B cell (primary cell): ENCODE data around the gene SIPA1L3. TPM values are rescaled to one million over a fixed set of nuclear protein-coding genes. Genes with fewer than 3 reads are reported as not detected.

Source experiments
- ATAC-seq: fragments of 200-7000 bp; cut with Tn5 transposase; one replicate; pipeline ENCODE4 v1.10.0; 2021; ENCODE audit warnings: low read depth, mild to moderate bottlenecking, moderate number of reproducible peaks, moderate library complexity
- CTCF ChIA-PET: fragments of 350-600 bp; sonication (Branson Sonifier 250); formaldehyde crosslinking; loops from one replicate; lab custom pipeline; 2021; ENCODE audit warnings: antibody characterized with exemption, inconsistent platforms; lab: Charles Lee
- POLR2A ChIA-PET: fragments of 350-600 bp; sonication (Branson Sonifier 250); formaldehyde crosslinking; loops from one replicate; lab custom pipeline; 2021; ENCODE audit warnings: antibody characterized with exemption; lab: Charles Lee
- DNase-seq: peaks from one replicate; pipeline ENCODE4 v3.0.0; 2013
- H2AFZ ChIP-seq: 2 replicates; pipeline ENCODE4 v1.6.1; 2012; ENCODE audit warnings: mild to moderate bottlenecking, low read depth, low read length; ENCODE audit not compliant: insufficient read depth, poor library complexity, severe bottlenecking
- H3K27ac ChIP-seq, 2 donors: 1 replicate in 1 of 2; 2 replicates in 1 of 2; pipeline ENCODE4 v1.5.1; 2012 to 2013; ENCODE audit warnings: low read length in 2 of 2, mild to moderate bottlenecking in 2 of 2, moderate library complexity in 1 of 2
- H3K27me3 ChIP-seq, 4 experiments: fragments of 200-600 bp in 1 of 4; sonication (generic) in 1 of 4; replicated peaks in 1 of 4; 1 replicate in 2 of 4; 2 replicates in 2 of 4; pipeline versions ENCODE4 v1.6.1 to v1.7.0; 2013 to 2016; ENCODE audit warnings: low read length in 3 of 4, mild to moderate bottlenecking in 2 of 4, mixed read lengths in 1 of 4, moderate library complexity in 1 of 4; ENCODE audit not compliant: insufficient read depth in 4 of 4, control insufficient read depth in 3 of 4; ENCODE audit errors: control extremely low read depth in 1 of 4
- H3K36me3 ChIP-seq, 2 experiments: replicated peaks in 1 of 2; 1 replicate in 1 of 2; 2 replicates in 1 of 2; pipeline versions ENCODE4 v1.6.1 to v1.7.1; 2013; ENCODE audit warnings: low read length in 1 of 2; ENCODE audit not compliant: insufficient read depth in 2 of 2, control insufficient read depth in 1 of 2; ENCODE audit errors: control extremely low read depth in 1 of 2, extremely low read depth in 1 of 2
- H3K4me1 ChIP-seq, 2 donors: fragments of 200-600 bp in 1 of 2; sonication (generic) in 1 of 2; 1 replicate in 1 of 2; 2 replicates in 1 of 2; pipeline versions ENCODE4 v1.5.1 to v1.6.1; 2013 to 2017; ENCODE audit warnings: low read length in 2 of 2; ENCODE audit not compliant: control insufficient read depth in 2 of 2, insufficient read depth in 2 of 2
- H3K4me2 ChIP-seq: replicated peaks from 2 replicates; pipeline ENCODE3; 2012; ENCODE audit warnings: mild to moderate bottlenecking, low read depth, low read length; ENCODE audit not compliant: poor library complexity, severe bottlenecking
- H3K4me3 ChIP-seq, 5 experiments: fragments of 200-600 bp in 1 of 5; sonication (generic) in 1 of 5; 1 replicate in 3 of 5; 2 replicates in 2 of 5; pipeline versions ENCODE4 v1.5.1 to v1.7.0; 2011 to 2016; ENCODE audit warnings: low read length in 4 of 5, mild to moderate bottlenecking in 4 of 5, low read depth in 2 of 5, control low read depth in 1 of 5, moderate library complexity in 1 of 5; ENCODE audit not compliant: insufficient read depth in 1 of 5; ENCODE audit errors: control extremely low read depth in 1 of 5, extremely low read depth in 1 of 5
- H3K79me2 ChIP-seq: fragments of 200-600 bp; sonication (generic); one replicate; pipeline ENCODE4 v1.6.0; 2016; ENCODE audit warnings: low read length; ENCODE audit not compliant: control insufficient read depth, insufficient read depth
- H3K9ac ChIP-seq: fragments of 200-600 bp; sonication (generic); 2 replicates; pipeline ENCODE4 v1.6.1; 2017; ENCODE audit warnings: mild to moderate bottlenecking, low read length, moderate library complexity
- H3K9me3 ChIP-seq, 3 donors: one replicate each; pipeline versions ENCODE4 v1.6.1 to v1.7.1; 2013; ENCODE audit warnings: low read length in 2 of 3; ENCODE audit not compliant: control insufficient read depth in 2 of 3, insufficient read depth in 1 of 3; ENCODE audit errors: control extremely low read depth in 1 of 3
- H4K20me1 ChIP-seq: 2 replicates; pipeline ENCODE4 v1.6.0; 2012; ENCODE audit warnings: mild to moderate bottlenecking, low read length; ENCODE audit not compliant: insufficient read depth, control insufficient read depth, poor library complexity, severe bottlenecking
- H3K27ac Mint-ChIP-seq: one replicate; pipeline ENCODE4 v1.8.0; 2021; ENCODE audit warnings: mixed read lengths
- H3K27me3 Mint-ChIP-seq: one replicate; pipeline ENCODE4 v1.8.0; 2021; ENCODE audit warnings: mixed read lengths
- H3K4me1 Mint-ChIP-seq: one replicate; pipeline ENCODE4 v1.8.0; 2021; ENCODE audit warnings: mixed read lengths
- H3K4me3 Mint-ChIP-seq: one replicate; pipeline ENCODE4 v1.8.0; 2021; ENCODE audit warnings: mixed read lengths
- H3K9me3 Mint-ChIP-seq: one replicate; pipeline ENCODE4 v1.8.0; 2022; ENCODE audit warnings: mixed read lengths; ENCODE audit not compliant: insufficient read depth
- EZH2 ChIP-seq: IDR thresholded peaks from 2 replicates; pipeline ENCODE4 v1.6.1; 2012; ENCODE audit warnings: borderline replicate concordance, low read depth, mild to moderate bottlenecking, moderate library complexity, low read length; ENCODE audit not compliant: insufficient read depth, poor library complexity, severe bottlenecking
- WGBS: methylation state at CpG from one replicate; pipeline ENCODE4 v1.1.5; 2013; ENCODE audit warnings: missing lambda C conversion rate; ENCODE audit not compliant: insufficient coverage; 5-methylcytosine and 5-hydroxymethylcytosine counted together
- intact Hi-C: fragments of 100-400 bp; cut with micrococcal nuclease; formaldehyde crosslinking; loops from one replicate; pipeline ENCODE4 v1.10.0; 2022
- polyA plus RNA-seq: library from polyadenylated mRNA; depleted of rRNA; stranded (reverse); fragments of >200 nt; gene quantifications from 2 replicates; pipeline ENCODE4 v1.2.3, GENCODE V29; 2012
- total RNA-seq, 2 donors: library from RNA; stranded (reverse); fragments of 120-200 nt in 1 of 2; gene quantifications; 1 replicate in 1 of 2; 2 replicates in 1 of 2; pipeline versions ENCODE4 v1.2.3 to v1.2.4, GENCODE V29; 2013 to 2022
- TF ChIP-seq, protein P1 (sequence below): fragments of 200-600 bp; IDR thresholded peaks from one replicate; pipeline ENCODE4 v1.8.0; 2022; ENCODE audit warnings: antibody characterized with exemption, mild to moderate bottlenecking

Gene SIPA1L3
- total and polyA plus RNA-seq, 2 donors (not counting 1 experiment from before 2014, with no cell fraction given) = 48.3 to 295 TPM

DNA sequence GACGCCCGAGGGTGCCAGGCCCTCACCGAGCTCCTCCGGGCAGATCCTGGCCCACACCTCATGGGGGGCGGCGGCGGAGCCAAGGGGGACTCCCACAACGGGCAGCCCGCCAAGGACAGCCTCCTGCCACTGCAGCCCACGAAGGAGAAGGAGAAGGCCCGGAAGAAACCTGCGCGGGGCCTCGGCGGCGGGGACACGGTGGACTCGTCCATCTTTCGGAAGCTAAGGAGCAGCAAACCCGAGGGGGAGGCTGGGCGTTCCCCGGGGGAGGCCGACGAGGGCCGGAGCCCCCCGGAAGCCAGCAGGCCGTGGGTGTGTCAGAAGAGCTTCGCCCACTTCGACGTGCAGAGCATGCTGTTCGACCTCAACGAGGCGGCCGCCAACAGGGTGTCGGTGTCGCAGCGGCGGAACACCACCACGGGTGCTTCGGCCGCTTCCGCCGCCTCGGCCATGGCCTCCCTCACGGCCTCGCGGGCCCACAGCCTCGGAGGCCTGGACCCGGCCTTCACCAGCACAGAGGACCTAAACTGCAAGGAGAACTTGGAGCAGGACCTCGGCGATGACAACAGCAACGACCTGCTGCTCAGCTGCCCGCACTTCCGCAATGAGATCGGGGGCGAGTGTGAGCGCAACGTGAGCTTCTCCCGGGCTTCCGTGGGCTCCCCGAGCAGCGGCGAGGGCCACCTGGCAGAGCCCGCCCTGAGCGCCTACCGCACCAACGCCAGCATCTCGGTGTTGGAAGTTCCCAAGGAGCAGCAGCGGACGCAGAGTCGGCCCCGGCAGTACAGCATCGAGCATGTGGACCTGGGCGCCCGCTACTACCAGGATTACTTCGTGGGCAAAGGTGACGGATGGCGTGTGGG lies 175.5 kb downstream of the SIPA1L3 start:
- no peak for DNase-seq
- Histone ChIP-seq H3K36me3 (peaks cover 0 to 56% of the 10 kb centered on the region in 2 experiments), H3K9me3 (no peaks in the 10 kb centered on the region), H3K27ac (no peak overlapping the region), H3K79me2 (peaks cover 68% of the 10 kb centered on the region), H3K27me3 (no peaks in the 10 kb centered on the region), H3K4me2 (no peak overlapping the region), H3K4me3 (no peak overlapping the region), H2AFZ (no peak overlapping the region), H4K20me1 (peaks cover 52% of the 10 kb centered on the region), H3K4me1 (peaks cover 18 to 23% of the 10 kb centered on the region in 2 donors), H3K9ac (no peak overlapping the region)
- TF ChIP-seq EZH2 = no peak
- TF ChIP-seq, protein P1, sequence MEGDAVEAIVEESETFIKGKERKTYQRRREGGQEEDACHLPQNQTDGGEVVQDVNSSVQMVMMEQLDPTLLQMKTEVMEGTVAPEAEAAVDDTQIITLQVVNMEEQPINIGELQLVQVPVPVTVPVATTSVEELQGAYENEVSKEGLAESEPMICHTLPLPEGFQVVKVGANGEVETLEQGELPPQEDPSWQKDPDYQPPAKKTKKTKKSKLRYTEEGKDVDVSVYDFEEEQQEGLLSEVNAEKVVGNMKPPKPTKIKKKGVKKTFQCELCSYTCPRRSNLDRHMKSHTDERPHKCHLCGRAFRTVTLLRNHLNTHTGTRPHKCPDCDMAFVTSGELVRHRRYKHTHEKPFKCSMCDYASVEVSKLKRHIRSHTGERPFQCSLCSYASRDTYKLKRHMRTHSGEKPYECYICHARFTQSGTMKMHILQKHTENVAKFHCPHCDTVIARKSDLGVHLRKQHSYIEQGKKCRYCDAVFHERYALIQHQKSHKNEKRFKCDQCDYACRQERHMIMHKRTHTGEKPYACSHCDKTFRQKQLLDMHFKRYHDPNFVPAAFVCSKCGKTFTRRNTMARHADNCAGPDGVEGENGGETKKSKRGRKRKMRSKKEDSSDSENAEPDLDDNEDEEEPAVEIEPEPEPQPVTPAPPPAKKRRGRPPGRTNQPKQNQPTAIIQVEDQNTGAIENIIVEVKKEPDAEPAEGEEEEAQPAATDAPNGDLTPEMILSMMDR = no peak
- Mint-ChIP-seq H3K27ac (no peak overlapping the region), H3K27me3 (no peaks in the 10 kb centered on the region), H3K4me3 (no peak overlapping the region), H3K9me3 (no peaks in the 10 kb centered on the region), H3K4me1 (peaks cover 21% of the 10 kb centered on the region)
- ChIA-PET CTCF (interaction anchor here (8.2 kb wide), 1 partner anchor 180 kb away, joined by 41 read pairs; no protein-coding TSS in a partner anchor), POLR2A (no interaction called here)
- intact Hi-C loops = loop anchor here (5.0 kb wide), 1 partner anchor 105 kb away; no protein-coding TSS in a partner anchor
- 98% methylated on average over 74 of the region's 78 CpGs for WGBS
- ATAC-seq = no peak

DNA sequence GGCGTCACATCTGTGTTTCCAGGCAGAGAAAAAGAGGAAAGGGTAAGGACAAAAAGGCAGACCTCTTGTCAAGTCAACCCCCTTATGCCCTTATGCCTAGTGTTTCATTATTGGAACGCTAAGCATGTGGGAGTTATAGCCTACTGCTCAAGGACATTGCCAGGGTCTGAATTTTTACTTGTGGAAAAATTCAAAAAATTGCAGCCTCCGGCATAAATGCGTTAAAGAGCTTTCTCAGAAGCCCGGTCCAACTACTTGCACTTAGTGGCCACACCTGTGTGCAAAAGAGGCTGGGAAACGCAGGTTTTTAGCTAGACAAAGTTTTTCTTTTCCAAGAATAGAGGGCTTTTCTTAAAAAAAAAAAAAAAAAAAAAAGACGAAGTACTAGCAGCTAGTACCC lies 177.2 kb downstream of the SIPA1L3 start:
- ChIA-PET POLR2A (interaction anchor here (0.6 to 1.2 kb wide), 6 partner anchors 9 to 290 kb away, joined by 3 to 5 read pairs (median 4); partner anchors contain the start of gene PSMD8), CTCF (interaction anchor here (0.5 to 1.3 kb wide), 9 partner anchors 11 to 550 kb away, joined by 3 to 5 read pairs (median 3); no protein-coding TSS in a partner anchor)
- Mint-ChIP-seq H3K27ac (no peak overlapping the region), H3K27me3 (no peaks in the 10 kb centered on the region), H3K4me3 (no peak overlapping the region), H3K4me1 (peaks cover 17% of the 10 kb centered on the region), H3K9me3 (no peaks in the 10 kb centered on the region)
- Histone ChIP-seq H3K9ac (no peak overlapping the region), H3K79me2 (peaks cover 83% of the 10 kb centered on the region), H3K4me2 (no peak overlapping the region), H2AFZ (no peak overlapping the region), H3K36me3 (peaks cover 0 to 63% of the 10 kb centered on the region in 2 experiments), H3K4me3 (no peak overlapping the region), H3K9me3 (no peaks in the 10 kb centered on the region), H4K20me1 (peaks cover 60% of the 10 kb centered on the region), H3K27me3 (no peaks in the 10 kb centered on the region), H3K4me1 (peaks cover 18 to 22% of the 10 kb centered on the region in 2 donors), H3K27ac (no peak overlapping the region)
- intact Hi-C loops = loop anchor here (5.0 kb wide), 1 partner anchor 107 kb away; no protein-coding TSS in a partner anchor
- DNase-seq = no peak
- no peak for ATAC-seq
- TF ChIP-seq, protein P1 = no peak
- TF ChIP-seq EZH2 = no peak
- 98% methylated on average over 4 of the region's 7 CpGs for WGBS
